GM12873 (cell line): ENCODE measurements around the gene SPTAN1.
A peak's percentile ranks its signal among the peaks of the same experiment; 100 is the strongest.

ENCODE experiments used
- CTCF ChIP-seq: IDR thresholded peaks from 2 replicates; pipeline ENCODE4 v1.5.1; 2012; ENCODE audit warnings: low read depth, mild to moderate bottlenecking, moderate library complexity, low read length, control low read depth; ENCODE audit not compliant: insufficient read depth; ENCODE audit errors: missing control alignments

The SPTAN1 gene

GRCh38 chr9:128632066-128632465 is 79.7 kb downstream of the SPTAN1 start:
- no peak for TF ChIP-seq CTCF

- TF ChIP-seq CTCF, result no peak
These were observed 80.1 kb downstream of the SPTAN1 start for GRCh38 chr9:128632486-128632885.

GRCh38 chr9:128633057-128633456 is 80.7 kb downstream of the SPTAN1 start:
- TF ChIP-seq CTCF, result no peak

- TF ChIP-seq CTCF, result no peak
These were observed 81.2 kb downstream of the SPTAN1 start for GRCh38 chr9:128633601-128634000.

- TF ChIP-seq CTCF, result no peak
These were observed 81.7 kb downstream of the SPTAN1 start for GRCh38 chr9:128634111-128634510.

GRCh38 chr9:128634651-128635262 is 82.4 kb downstream of the SPTAN1 start:
- TF ChIP-seq CTCF, result no peak

GRCh38 chr9:128635266-128636023 is 83.1 kb downstream of the SPTAN1 start:
- TF ChIP-seq CTCF, result peak; percentile 39
